Activated CD4-positive, alpha-beta T cell treated with anti-CD3 and anti-CD28 coated beads, Interleukin-2, amount 50 U/mL, for 24 hours (primary cell): ENCODE data around the gene SORCS1.

Experiments used
- DNase-seq, 2 donors: peaks; one replicate each; pipeline ENCODE4 v3.0.0-alpha.2; 2020; ENCODE audit warnings: low read depth in 1 of 2, low spot score in 1 of 2

The SORCS1 gene

GRCh38 chr10:106612381-106612780 is 552.1 kb downstream of the SORCS1 start:
- no peak for DNase-seq

DNA sequence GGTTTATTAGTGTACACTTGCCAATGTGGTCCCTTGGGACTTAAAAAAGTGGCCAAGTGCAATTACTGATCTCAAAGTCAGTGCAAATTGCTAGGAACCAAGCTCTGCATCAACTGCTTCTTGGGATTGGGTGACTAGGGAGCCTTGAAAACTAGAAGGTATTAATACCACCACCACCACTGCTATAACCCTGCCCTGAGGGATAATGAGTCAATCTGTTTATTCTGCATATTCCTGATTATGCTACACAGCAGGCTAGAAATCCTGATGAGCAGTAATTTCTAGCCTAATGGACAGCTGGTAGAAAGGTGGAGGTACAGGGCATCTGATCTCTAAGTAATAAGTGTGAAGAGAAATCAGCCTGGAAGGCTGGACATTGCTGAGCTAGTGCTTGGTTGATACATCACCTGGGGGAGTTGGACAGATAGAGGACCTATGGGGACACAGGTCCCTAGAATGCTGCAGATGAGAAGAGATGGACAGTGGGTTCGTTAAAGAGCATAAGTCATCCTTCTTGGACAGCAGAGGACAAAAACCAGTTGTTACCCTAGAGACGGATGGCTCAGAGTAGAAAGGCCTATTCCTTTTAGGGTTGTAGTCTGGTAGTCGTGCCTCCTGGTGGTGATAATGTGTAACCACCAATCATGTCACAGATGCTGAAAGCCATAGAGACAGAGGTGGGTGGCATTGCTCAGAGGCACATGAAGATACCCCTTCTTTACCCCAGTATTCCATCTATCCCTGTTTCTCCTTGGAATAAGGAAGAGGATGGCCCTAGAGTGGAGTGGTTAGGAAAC is 554.8 kb downstream of the SORCS1 start:
- no peak for DNase-seq

DNA sequence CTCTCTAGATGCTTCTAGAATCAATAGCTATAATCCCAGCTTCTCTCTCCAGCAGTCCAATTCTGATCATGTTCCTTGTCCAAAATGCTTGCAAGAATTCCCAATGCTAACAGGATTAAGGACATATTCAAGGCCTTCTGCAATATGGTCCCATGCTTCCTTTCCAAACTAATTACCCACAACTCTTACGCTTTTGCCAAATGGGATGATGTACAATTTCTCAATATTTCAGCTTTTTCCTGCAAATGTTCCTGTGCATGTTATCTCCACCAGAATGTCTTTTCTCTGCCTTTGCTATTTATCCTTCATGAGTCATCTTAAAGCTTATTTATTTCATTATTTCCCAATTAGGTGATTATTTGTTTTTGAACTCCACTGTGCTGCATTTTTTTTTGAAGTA is 556.4 kb downstream of the SORCS1 start:
- no peak for DNase-seq

GRCh38 chr10:106595281-106595680 is 569.2 kb downstream of the SORCS1 start:
- DNase-seq, result no peak

DNA sequence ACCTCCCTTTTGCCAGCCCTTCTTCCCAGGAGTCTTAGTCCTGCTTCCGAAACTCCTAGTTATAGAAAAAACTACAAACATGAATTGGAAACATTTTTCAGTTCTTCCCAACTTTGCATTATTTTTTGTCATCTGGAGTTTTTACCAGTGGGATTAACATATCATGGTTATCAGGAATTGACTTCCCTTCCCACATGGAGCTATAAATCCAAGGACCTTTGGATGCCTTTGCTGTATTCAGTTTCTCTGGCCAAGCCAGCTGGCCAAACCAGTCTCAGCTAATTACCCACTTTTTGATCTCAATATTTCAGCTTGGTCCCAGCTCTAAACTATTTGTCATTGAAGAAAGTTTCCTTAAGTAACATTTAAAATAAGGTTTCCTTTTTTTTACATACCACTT is 570.6 kb downstream of the SORCS1 start:
- DNase-seq, result no peak

GRCh38 chr10:106592396-106592795 is 572.1 kb downstream of the SORCS1 start:
- no peak for DNase-seq

GRCh38 chr10:106582291-106582690 is 582.2 kb downstream of the SORCS1 start:
- DNase-seq, result no peak

DNA sequence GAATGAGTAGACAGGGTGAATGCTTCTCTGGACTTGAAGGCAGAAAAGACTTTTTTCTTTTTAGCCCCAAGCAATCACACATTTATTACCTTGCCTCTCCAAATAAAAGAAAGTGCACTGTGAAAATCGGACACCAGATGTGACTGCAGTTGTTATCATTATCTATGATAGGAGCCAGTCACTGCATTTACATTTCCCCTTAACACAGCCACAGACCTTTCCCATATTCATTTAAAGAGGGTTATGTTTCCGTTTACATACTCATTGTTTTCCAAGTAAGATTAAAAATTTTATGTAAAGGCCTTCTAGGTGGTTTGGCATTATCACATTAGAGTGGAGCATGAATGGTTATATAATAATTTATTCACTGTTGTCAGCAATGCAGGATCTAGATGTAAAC is 586.8 kb downstream of the SORCS1 start:
- no peak for DNase-seq

DNA sequence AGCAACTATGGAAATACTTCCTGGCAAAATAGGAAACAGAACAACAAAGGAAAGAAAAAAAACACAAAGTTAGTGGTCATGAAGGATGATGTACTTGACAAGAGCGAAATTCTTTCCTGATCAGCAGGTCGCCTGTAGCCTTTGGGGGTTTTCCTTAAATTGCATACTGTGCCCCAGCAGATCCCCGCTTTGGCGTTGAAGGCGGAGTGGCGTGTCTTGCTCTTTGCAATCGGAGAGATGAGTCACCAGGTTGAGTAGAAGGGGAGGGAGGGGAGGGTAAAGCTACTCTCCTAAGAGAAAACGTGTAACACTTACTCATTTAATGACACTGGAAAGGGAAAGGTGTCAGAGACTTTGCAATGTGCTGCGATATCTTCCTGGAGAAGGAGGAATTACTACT is 587.2 kb downstream of the SORCS1 start:
- no peak for DNase-seq

DNA sequence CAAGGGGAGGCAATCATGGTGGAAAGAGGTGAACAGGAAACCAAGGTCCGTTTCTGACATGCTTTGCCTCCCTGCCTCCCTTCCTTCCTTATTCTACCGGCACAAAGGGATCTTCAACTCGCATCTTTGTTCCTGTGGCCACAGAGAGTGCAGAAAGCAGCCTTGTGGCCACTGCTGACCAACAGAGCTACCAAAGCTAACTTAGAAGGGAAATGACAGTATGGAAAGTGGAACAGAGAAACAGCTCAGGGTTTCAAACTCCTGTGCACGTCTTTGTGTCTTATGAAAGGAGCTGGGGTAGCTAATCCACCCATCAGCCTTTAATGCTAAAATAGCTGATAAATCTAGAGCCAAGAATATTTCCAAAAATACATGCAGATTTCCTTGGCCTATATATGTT is 588.0 kb downstream of the SORCS1 start:
- DNase-seq, result no peak

DNA sequence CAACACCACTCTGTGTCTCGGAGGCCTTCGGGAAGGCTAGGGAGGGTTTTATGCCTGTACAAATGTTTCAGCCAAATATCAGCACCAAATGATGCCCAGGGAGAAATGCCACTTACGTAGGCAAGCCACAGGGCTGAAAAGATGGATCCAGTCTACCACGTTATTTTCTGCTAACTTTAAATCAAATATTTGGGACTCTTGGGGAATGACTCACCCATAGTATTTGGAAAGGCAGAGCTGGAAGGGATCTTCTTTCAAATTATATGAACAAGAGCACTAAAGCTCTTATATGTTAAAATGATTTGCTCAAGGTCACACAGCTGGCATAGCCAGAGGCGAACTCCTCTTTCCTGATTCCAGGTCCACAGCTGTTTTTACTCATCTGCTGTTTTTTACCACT is 591.4 kb downstream of the SORCS1 start:
- no peak for DNase-seq

GRCh38 chr10:106571192-106571946 is 593.1 kb downstream of the SORCS1 start:
- DNase-seq, result no peak

GRCh38 chr10:106570268-106570667 is 594.2 kb downstream of the SORCS1 start:
- no peak for DNase-seq

DNA sequence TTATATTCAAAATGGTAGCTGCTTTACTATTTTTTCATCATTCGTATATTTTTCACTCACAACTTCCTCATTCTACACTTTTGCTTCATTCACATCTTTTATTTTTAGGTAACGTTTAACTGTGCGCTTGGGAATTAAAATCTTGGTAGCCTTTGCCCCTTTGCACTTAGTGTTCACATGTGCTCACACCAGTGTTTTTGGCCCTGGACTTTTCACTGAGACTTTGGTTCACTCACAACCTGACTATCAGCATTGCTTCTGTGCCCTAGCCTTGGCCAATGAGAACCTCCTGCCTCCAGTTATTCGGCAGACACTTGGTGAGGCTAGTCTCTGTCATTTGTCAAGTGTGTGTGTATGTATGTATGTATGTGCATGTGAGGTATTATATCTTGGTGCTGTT is 596.9 kb downstream of the SORCS1 start:
- DNase-seq, result no peak

- no peak for DNase-seq
Measured at GRCh38 chr10:106566873-106567272, 597.6 kb downstream of the SORCS1 start.

DNA sequence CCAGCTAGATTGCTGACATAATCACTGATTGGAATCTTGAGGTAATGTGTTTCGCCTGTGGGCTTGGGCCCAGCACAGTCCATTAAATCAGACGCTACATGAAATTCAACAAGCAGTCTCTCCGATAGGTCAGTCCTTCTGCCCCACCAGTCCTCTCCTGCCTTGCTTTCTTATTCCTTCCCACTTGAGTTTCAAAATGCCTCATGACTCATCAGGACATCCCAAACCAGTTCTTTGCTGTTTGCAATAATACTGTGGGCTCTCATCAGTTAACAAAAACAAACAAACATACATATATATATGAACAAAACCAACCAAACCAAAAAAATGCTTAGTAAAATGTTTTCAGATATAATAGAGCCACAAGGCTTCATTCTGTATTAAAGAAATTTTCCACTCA is 599.0 kb downstream of the SORCS1 start:
- no peak for DNase-seq

DNA sequence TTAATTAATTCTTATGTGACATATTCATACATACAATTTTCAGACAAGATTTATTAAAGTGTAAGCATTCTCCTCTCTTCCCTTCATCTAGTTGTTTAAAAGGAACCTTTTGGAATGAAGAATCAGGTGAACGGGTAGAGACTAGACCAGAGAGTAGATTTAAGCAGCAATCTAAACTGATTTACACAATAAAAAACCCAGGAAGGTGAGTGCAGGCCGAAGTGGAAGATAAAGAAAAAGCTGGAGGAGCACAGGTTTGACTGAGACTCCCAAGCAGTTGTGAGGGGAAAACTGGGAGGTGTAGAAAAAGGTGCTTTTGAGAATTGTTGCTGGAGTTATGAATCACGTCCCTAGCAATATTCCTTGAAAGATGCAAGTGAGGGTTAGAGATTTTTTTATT is 601.1 kb downstream of the SORCS1 start:
- DNase-seq, result no peak

GRCh38 chr10:106560925-106561640 is 603.4 kb downstream of the SORCS1 start:
- DNase-seq, result no peak

DNA sequence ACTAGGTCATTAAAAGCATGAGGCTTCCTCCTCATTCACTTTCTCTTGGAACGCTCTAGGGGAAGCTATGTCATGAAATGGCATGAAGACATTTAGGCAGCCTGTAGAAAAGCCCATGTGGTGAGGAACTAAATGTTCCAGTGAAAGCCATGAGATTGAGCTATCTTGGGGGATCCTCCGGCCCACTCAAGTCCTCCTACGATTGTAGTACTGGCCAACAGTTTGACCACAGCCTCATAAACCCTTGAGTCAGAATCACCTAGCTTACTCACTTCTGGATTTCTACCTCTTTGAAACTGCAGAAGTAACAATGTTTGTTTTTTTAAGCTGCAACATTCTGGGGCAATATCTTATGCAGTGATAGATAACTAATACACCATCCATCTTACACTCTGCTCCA is 605.1 kb downstream of the SORCS1 start:
- no peak for DNase-seq

GRCh38 chr10:106557951-106558733 is 606.4 kb downstream of the SORCS1 start:
- no peak for DNase-seq

- DNase-seq, result no peak
Measured at GRCh38 chr10:106557053-106557452, 607.5 kb downstream of the SORCS1 start.
